ENCODE measurements around the gene DST.

Gene DST

DNA sequence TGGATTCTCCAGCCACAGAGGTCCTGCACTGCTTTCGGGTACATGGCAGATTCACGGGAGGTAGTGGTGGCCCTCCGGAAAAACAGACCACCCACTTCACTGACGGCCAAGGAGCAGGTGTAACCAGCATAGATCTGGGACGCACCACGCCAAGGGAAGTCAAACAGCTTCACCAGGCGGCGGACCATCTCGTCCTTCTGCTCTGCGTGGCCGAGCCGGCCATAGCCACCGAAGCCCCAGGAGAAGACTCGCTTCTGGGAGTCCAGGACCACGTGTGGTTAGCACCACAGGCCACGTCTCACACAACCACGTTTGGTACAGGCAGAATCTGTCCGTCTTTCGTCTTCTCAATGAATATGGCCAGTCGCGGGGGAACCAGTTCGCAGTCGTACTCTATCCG lies 210.5 kb downstream of the DST start:
- TF ChIP-seq, protein P1, sequence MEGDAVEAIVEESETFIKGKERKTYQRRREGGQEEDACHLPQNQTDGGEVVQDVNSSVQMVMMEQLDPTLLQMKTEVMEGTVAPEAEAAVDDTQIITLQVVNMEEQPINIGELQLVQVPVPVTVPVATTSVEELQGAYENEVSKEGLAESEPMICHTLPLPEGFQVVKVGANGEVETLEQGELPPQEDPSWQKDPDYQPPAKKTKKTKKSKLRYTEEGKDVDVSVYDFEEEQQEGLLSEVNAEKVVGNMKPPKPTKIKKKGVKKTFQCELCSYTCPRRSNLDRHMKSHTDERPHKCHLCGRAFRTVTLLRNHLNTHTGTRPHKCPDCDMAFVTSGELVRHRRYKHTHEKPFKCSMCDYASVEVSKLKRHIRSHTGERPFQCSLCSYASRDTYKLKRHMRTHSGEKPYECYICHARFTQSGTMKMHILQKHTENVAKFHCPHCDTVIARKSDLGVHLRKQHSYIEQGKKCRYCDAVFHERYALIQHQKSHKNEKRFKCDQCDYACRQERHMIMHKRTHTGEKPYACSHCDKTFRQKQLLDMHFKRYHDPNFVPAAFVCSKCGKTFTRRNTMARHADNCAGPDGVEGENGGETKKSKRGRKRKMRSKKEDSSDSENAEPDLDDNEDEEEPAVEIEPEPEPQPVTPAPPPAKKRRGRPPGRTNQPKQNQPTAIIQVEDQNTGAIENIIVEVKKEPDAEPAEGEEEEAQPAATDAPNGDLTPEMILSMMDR (conservative IDR thresholded peaks at IDR 0.05), result no peak
- no peak overlapping the region for H3K27ac ChIP-seq

DNA sequence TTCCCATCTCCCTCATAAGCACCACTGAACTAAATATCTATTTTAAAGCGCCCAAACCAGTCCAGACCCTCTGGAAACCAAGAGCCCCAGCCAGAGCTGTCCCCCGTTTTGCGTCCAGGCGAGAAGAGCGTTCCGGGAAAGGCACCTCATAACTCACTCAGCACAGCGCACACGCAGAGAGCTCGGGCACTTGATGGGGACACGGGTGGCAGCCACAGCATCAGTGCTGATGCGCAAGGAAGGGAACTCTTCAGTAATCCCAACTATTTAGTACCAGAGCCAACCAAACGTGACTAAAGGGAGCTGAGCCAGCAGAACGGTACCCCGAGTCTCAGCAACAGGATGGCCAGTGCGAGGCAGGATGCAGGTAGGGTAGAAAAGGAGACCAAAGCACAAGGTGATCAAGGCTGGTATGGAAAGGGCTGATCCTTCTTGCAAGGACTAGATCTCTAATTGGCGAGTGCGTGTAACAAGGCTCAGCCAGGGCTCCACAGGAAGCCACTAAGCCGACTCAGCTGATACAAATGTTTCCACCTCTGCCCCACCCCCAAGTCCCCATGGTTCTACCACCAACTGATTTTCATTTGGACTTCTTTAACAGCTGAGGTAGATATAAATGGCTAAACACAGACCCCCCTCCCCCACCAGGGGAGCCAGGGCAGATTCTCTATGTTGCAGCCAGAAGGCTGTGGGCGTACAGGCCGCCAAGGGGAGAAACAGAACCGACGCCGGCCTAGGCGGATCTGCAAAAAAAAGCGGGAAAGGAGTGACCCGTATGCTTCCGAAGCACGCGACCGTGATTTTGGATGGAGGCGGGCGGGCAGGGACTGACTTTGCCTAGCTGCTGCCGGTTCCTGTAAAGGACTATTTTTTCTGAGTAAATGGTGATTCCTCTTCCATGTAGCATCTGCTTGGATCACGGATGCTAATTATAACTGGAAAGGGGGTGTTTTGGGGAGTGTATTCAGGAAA lies 211.8 kb downstream of the DST start:
- H3K27ac ChIP-seq, result no peak overlapping the region
- TF ChIP-seq, protein P1 (conservative IDR thresholded peaks at IDR 0.05), result no peak

DNA sequence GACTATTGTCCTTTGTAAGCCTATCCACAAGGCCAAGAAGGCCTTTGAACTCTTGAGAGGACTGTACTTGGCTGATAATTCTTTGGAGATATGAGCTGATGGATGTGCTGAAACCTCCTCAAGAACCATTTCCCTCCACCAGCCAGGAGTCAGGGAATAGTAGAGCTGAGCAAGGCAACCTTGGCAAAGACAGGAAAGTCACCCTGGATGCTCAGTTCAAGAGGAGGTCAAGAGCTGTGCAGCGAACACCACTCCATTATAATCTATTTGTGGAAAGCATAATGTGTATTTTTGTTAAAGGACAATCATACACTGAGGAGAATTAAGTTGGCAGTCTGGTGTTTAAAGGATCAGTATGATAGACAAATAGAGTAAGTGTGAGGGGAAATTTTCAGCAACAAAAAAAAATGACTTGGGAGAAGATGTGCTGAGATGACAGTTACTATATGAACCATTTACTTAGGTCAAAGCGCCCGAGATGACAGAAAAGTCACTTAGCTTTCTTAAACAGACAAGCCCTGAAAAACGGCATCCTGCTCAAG lies 218.1 kb downstream of the DST start:
- H3K27ac ChIP-seq, result no peak overlapping the region
- TF ChIP-seq, protein P1 (conservative IDR thresholded peaks at IDR 0.05), result no peak

DNA sequence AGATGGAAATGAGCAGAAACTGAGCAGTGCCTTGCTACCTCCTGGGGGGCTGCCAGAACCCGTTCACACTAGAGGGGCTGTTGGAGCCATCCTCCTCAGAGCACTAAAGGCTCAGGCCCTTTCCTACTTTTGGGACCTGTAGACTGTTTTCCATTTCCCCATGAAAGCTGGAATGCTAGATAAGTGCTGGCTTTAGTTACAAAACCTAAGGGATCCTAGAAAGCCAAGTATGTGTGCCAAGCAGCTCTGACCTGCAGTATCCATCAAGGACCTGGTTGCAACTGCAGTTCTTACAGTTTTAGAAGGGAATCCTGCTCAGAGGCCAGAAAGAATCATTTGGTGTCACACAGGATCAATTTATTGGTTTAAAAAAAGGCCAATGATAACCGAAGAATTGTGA lies 218.6 kb downstream of the DST start:
- TF ChIP-seq, protein P1 (conservative IDR thresholded peaks at IDR 0.05), result no peak
- H3K27ac ChIP-seq, result no peak overlapping the region

DNA sequence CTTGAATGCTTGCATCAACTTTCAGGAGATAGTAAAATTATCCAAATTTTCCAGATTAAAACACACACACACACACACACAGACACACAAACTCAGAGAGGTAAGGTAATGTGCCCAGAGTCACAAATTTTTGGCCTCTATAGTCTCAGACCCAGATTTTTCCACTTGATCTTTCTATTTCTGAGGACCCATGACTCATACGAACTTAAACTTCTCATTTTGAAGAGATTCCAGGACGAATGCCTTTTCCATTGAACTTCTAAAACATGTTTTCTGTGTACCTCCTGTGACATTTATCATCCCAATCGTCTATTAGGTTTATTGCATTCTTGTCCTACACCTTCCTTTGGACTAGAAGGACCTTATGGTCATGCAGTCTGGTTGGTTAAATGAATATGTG lies 222.4 kb downstream of the DST start:
- TF ChIP-seq, protein P1 (conservative IDR thresholded peaks at IDR 0.05), result no peak

DNA sequence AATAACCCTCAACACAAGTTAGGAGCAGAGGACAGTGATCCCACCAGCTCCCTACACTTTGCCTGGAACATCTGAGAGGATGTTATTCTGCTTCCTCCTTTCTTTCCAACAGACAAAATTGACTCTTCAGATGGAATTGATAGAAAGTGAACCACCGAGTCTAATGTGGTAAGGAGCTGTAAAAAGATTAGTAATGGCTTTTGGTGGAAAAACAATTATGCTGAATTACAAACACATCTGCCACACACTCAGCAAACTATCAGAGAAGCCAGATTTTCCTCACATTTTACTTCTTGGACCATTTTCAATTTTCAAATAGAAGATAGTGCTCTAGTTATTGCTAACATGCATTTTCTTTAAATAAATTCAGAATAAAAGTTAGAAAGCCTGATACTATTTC lies 223.5 kb downstream of the DST start:
- H3K27ac ChIP-seq, result no peak overlapping the region
- TF ChIP-seq, protein P1 (conservative IDR thresholded peaks at IDR 0.05), result no peak

More for the DNA sequence above, 222.4 kb downstream of the DST start:
- H3K27ac ChIP-seq, result no peak overlapping the region

DNA sequence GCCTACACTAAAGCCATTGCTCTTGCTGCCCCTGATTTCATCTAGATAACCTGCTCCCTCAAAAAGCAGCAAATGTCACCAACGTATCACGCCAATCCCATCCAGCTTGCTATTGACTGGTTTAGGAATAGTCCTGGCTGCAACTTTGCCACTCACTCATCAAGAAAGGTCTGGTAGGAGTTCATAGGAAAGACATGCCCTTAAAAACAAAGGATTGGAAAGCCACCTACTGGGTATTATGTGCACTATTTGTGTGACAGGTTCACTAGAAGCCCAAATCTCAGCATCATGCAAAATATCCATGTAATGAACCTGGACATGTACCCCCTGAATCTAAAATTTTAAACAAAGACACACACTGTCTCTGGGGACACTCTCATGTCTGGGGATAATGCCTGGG lies 224.9 kb downstream of the DST start:
- TF ChIP-seq, protein P1 (conservative IDR thresholded peaks at IDR 0.05), result no peak
- H3K27ac ChIP-seq, result no peak overlapping the region
